Stimulated activated memory B cell treated with anti-CD40 and anti-IgM and Interleukin-4, amounts not matched to agents 10 μg/mL and 1 μg/mL and 100 μg/mL, for 72 hours (primary cell): ENCODE data around the gene CTNNA3.

Source experiments
- ATAC-seq: fragments of 150-1000 bp; cut with Tn5 transposase; 2 replicates; pipeline ENCODE4 v1.10.0; 2021
- H3K27ac Mint-ChIP-seq: one replicate; pipeline ENCODE4 v1.8.0; 2022; ENCODE audit warnings: mild to moderate bottlenecking, mixed read lengths
- H3K27me3 Mint-ChIP-seq: one replicate; pipeline ENCODE4 v1.8.0; 2022; ENCODE audit warnings: mixed read lengths
- H3K36me3 Mint-ChIP-seq: one replicate; pipeline ENCODE4 v1.8.0; 2022; ENCODE audit warnings: mixed read lengths
- H3K4me1 Mint-ChIP-seq: one replicate; pipeline ENCODE4 v1.8.0; 2022; ENCODE audit warnings: mixed read lengths
- H3K4me3 Mint-ChIP-seq: one replicate; pipeline ENCODE4 v1.8.0; 2022; ENCODE audit warnings: mild to moderate bottlenecking, moderate library complexity, mixed read lengths
- H3K9me3 Mint-ChIP-seq: one replicate; pipeline ENCODE4 v1.8.0; 2022; ENCODE audit warnings: mixed read lengths

Gene CTNNA3

GRCh38 chr10:66321723-66322665 is 1374.0 kb downstream of the CTNNA3 start:
- Mint-ChIP-seq H3K4me3 (no peak overlapping the region), H3K27me3 (no peaks in the 10 kb centered on the region), H3K4me1 (no peaks in the 10 kb centered on the region), H3K36me3 (no peaks in the 10 kb centered on the region), H3K9me3 (no peaks in the 10 kb centered on the region), H3K27ac (no peak overlapping the region)
- no peak for ATAC-seq

GRCh38 chr10:66318761-66319160 is 1377.2 kb downstream of the CTNNA3 start:
- ATAC-seq: no peak
- no peaks in the 10 kb centered on the region for H3K9me3 Mint-ChIP-seq
- H3K27ac Mint-ChIP-seq: no peak overlapping the region
- H3K27me3 Mint-ChIP-seq: no peaks in the 10 kb centered on the region
- H3K4me3 Mint-ChIP-seq: no peak overlapping the region
- H3K36me3 Mint-ChIP-seq: no peaks in the 10 kb centered on the region
- H3K4me1 Mint-ChIP-seq: no peaks in the 10 kb centered on the region

GRCh38 chr10:66307826-66308225 is 1388.2 kb downstream of the CTNNA3 start:
- peaks cover 3% of the 10 kb centered on the region for H3K9me3 Mint-ChIP-seq
- no peaks in the 10 kb centered on the region for H3K27me3 Mint-ChIP-seq
- no peak overlapping the region for H3K4me3 Mint-ChIP-seq
- H3K4me1 Mint-ChIP-seq: no peaks in the 10 kb centered on the region
- no peaks in the 10 kb centered on the region for H3K36me3 Mint-ChIP-seq
- no peak overlapping the region for H3K27ac Mint-ChIP-seq
- ATAC-seq: no peak

- Mint-ChIP-seq H3K4me1 (no peaks in the 10 kb centered on the region), H3K27ac (no peak overlapping the region), H3K36me3 (no peaks in the 10 kb centered on the region), H3K9me3 (no peaks in the 10 kb centered on the region), H3K27me3 (no peaks in the 10 kb centered on the region), H3K4me3 (no peak overlapping the region)
- no peak for ATAC-seq
Observed at GRCh38 chr10:66301078-66301477, 1394.9 kb downstream of the CTNNA3 start.

- Mint-ChIP-seq H3K36me3 (no peaks in the 10 kb centered on the region), H3K9me3 (no peaks in the 10 kb centered on the region), H3K4me3 (no peak overlapping the region), H3K27ac (no peak overlapping the region), H3K4me1 (no peaks in the 10 kb centered on the region), H3K27me3 (no peaks in the 10 kb centered on the region)
- no peak for ATAC-seq
Observed at GRCh38 chr10:66295602-66296001, 1400.4 kb downstream of the CTNNA3 start.

- H3K9me3 Mint-ChIP-seq: no peaks in the 10 kb centered on the region
- no peaks in the 10 kb centered on the region for H3K36me3 Mint-ChIP-seq
- no peaks in the 10 kb centered on the region for H3K4me1 Mint-ChIP-seq
- H3K27me3 Mint-ChIP-seq: no peaks in the 10 kb centered on the region
- H3K4me3 Mint-ChIP-seq: no peak overlapping the region
- ATAC-seq: no peak
- H3K27ac Mint-ChIP-seq: no peak overlapping the region
Observed at GRCh38 chr10:66294538-66294937, 1401.5 kb downstream of the CTNNA3 start.

- Mint-ChIP-seq H3K4me3 (no peak overlapping the region), H3K27me3 (no peaks in the 10 kb centered on the region), H3K4me1 (no peaks in the 10 kb centered on the region), H3K9me3 (no peaks in the 10 kb centered on the region), H3K36me3 (no peaks in the 10 kb centered on the region), H3K27ac (no peak overlapping the region)
- ATAC-seq: no peak
Observed at GRCh38 chr10:66292922-66293321, 1403.1 kb downstream of the CTNNA3 start.

- H3K27ac Mint-ChIP-seq: no peak overlapping the region
- no peak for ATAC-seq
- no peaks in the 10 kb centered on the region for H3K4me1 Mint-ChIP-seq
- H3K4me3 Mint-ChIP-seq: no peak overlapping the region
- H3K27me3 Mint-ChIP-seq: no peaks in the 10 kb centered on the region
- no peaks in the 10 kb centered on the region for H3K9me3 Mint-ChIP-seq
- no peaks in the 10 kb centered on the region for H3K36me3 Mint-ChIP-seq
Observed at GRCh38 chr10:66292456-66292855, 1403.5 kb downstream of the CTNNA3 start.

GRCh38 chr10:66291133-66291532 is 1404.9 kb downstream of the CTNNA3 start:
- Mint-ChIP-seq H3K27ac (no peak overlapping the region), H3K4me1 (no peaks in the 10 kb centered on the region), H3K4me3 (no peak overlapping the region), H3K36me3 (no peaks in the 10 kb centered on the region), H3K27me3 (no peaks in the 10 kb centered on the region), H3K9me3 (no peaks in the 10 kb centered on the region)
- no peak for ATAC-seq

GRCh38 chr10:66284621-66285020 is 1411.4 kb downstream of the CTNNA3 start:
- Mint-ChIP-seq H3K27ac (no peak overlapping the region), H3K9me3 (no peaks in the 10 kb centered on the region), H3K36me3 (no peaks in the 10 kb centered on the region), H3K27me3 (no peaks in the 10 kb centered on the region), H3K4me1 (no peaks in the 10 kb centered on the region), H3K4me3 (no peak overlapping the region)
- no peak for ATAC-seq

GRCh38 chr10:66283874-66284464 is 1412.0 kb downstream of the CTNNA3 start:
- Mint-ChIP-seq H3K4me3 (no peak overlapping the region), H3K27me3 (no peaks in the 10 kb centered on the region), H3K27ac (no peak overlapping the region), H3K4me1 (no peaks in the 10 kb centered on the region), H3K36me3 (no peaks in the 10 kb centered on the region), H3K9me3 (no peaks in the 10 kb centered on the region)
- ATAC-seq: no peak

GRCh38 chr10:66283064-66283463 is 1412.9 kb downstream of the CTNNA3 start:
- no peaks in the 10 kb centered on the region for H3K36me3 Mint-ChIP-seq
- no peaks in the 10 kb centered on the region for H3K27me3 Mint-ChIP-seq
- H3K4me3 Mint-ChIP-seq: no peak overlapping the region
- H3K27ac Mint-ChIP-seq: no peak overlapping the region
- no peaks in the 10 kb centered on the region for H3K9me3 Mint-ChIP-seq
- no peak for ATAC-seq
- H3K4me1 Mint-ChIP-seq: no peaks in the 10 kb centered on the region

- H3K27ac Mint-ChIP-seq: no peak overlapping the region
- H3K36me3 Mint-ChIP-seq: no peaks in the 10 kb centered on the region
- H3K9me3 Mint-ChIP-seq: no peaks in the 10 kb centered on the region
- ATAC-seq: no peak
- H3K4me3 Mint-ChIP-seq: no peak overlapping the region
- H3K27me3 Mint-ChIP-seq: no peaks in the 10 kb centered on the region
- no peaks in the 10 kb centered on the region for H3K4me1 Mint-ChIP-seq
Observed at GRCh38 chr10:66281327-66281726, 1414.7 kb downstream of the CTNNA3 start.

- Mint-ChIP-seq H3K36me3 (no peaks in the 10 kb centered on the region), H3K27ac (no peak overlapping the region), H3K4me3 (no peak overlapping the region), H3K4me1 (no peaks in the 10 kb centered on the region), H3K27me3 (no peaks in the 10 kb centered on the region), H3K9me3 (no peaks in the 10 kb centered on the region)
- ATAC-seq: no peak
Observed at GRCh38 chr10:66277481-66277880, 1418.5 kb downstream of the CTNNA3 start.

GRCh38 chr10:66273966-66274519 is 1422.0 kb downstream of the CTNNA3 start:
- Mint-ChIP-seq H3K27ac (no peak overlapping the region), H3K36me3 (no peaks in the 10 kb centered on the region), H3K27me3 (no peaks in the 10 kb centered on the region), H3K4me3 (no peak overlapping the region), H3K9me3 (no peaks in the 10 kb centered on the region), H3K4me1 (no peaks in the 10 kb centered on the region)
- ATAC-seq: no peak

GRCh38 chr10:66265398-66265797 is 1430.6 kb downstream of the CTNNA3 start:
- no peaks in the 10 kb centered on the region for H3K36me3 Mint-ChIP-seq
- no peak for ATAC-seq

More at GRCh38 chr10:66265398-66265797, 1430.6 kb downstream of the CTNNA3 start:
- Mint-ChIP-seq H3K9me3 (peaks cover 6% of the 10 kb centered on the region), H3K4me1 (no peaks in the 10 kb centered on the region), H3K4me3 (no peak overlapping the region), H3K27me3 (no peaks in the 10 kb centered on the region), H3K27ac (no peak overlapping the region)
